Tibial nerve (tissue), 4 donors: Measurements from ENCODE around the gene B3GAT3. TPM values are rescaled to one million over a fixed set of nuclear protein-coding genes. Genes with fewer than 3 reads are reported as not detected.

Experiments used
- DNase-seq, 2 donors: peaks; one replicate each; pipeline ENCODE4 v3.0.0-alpha.2; 2019; ENCODE audit warnings: low spot score in 2 of 2
- H3K27ac ChIP-seq, 4 donors: fragments of 200-600 bp; sonication (generic) in 3 of 4; one replicate each; pipeline ENCODE4 v1.5.1; 2017 to 2019; ENCODE audit warnings: mild to moderate bottlenecking in 1 of 4
- H3K27me3 ChIP-seq, 2 donors: fragments of 200-600 bp; sonication (generic) in 1 of 2; one replicate each; pipeline versions ENCODE4 v1.5.1 to v1.6.0; 2017 to 2019
- H3K36me3 ChIP-seq, 3 donors: fragments of 200-600 bp; sonication (generic); one replicate each; pipeline ENCODE4 v1.5.1; 2018 to 2019
- H3K4me1 ChIP-seq, 4 donors: fragments of 200-600 bp; sonication (generic) in 3 of 4; one replicate each; pipeline ENCODE4 v1.5.1; 2017 to 2019
- H3K4me3 ChIP-seq, 4 donors: fragments of 200-600 bp; sonication (generic) in 3 of 4; one replicate each; pipeline ENCODE4 v1.5.1; 2017 to 2019; ENCODE audit warnings: mild to moderate bottlenecking in 1 of 4, moderate library complexity in 1 of 4
- H3K9me3 ChIP-seq, 4 donors: fragments of 200-600 bp; sonication (generic) in 3 of 4; one replicate each; pipeline ENCODE4 v1.5.1; 2017 to 2019
- CTCF ChIP-seq, 5 experiments: fragments of 200-600 bp in 3 of 5; fragments of 450-650 bp in 2 of 5; sonication (generic) in 3 of 5; IDR thresholded peaks; one replicate each; pipeline ENCODE4 v1.5.1; 2016 to 2019; ENCODE audit warnings: antibody characterized with exemption in 5 of 5, mild to moderate bottlenecking in 3 of 5, moderate library complexity in 2 of 5
- EP300 ChIP-seq, 2 donors: sonication (generic); formaldehyde crosslinking; IDR thresholded peaks; one replicate each; pipeline ENCODE4 v1.6.1; 2017; ENCODE audit warnings: antibody characterized with exemption in 2 of 2, mild to moderate bottlenecking in 1 of 2
- POLR2A ChIP-seq, 2 donors: fragments of 450-650 bp; IDR thresholded peaks; one replicate each; pipeline ENCODE4 v1.6.1; 2017; ENCODE audit warnings: antibody characterized with exemption in 2 of 2, mild to moderate bottlenecking in 2 of 2, moderate library complexity in 2 of 2
- WGBS, 2 donors: methylation state at CpG; one replicate each; pipeline ENCODE4 v1.1.5; 2018; 5-methylcytosine and 5-hydroxymethylcytosine counted together
- total RNA-seq, 4 donors: library from RNA; depleted of rRNA; stranded (reverse); fragments of >200 nt; gene quantifications; one replicate each; pipeline ENCODE4 v1.1.0, GENCODE V29; 2016

The B3GAT3 gene
- total RNA-seq: 10 to 100 TPM; 35.4 to 60.3 (median 50.7) TPM

GRCh38 chr11:62621567-62622470 lies at the start of gene B3GAT3:
TSS of gene B3GAT3 (minus strand) at chr11:62621986. CDS start at chr11:62621947, 39 bp downstream.
- Histone ChIP-seq H3K27me3 (no peaks in the 10 kb centered on the region), H3K9me3 (no peaks in the 10 kb centered on the region), H3K4me3 (peak within 1 kb of the TSS; percentile 72 to 92 (median 80)), H3K4me1 (peaks cover 0 to 28% (median 19%) of the 10 kb centered on the region in 4 donors), H3K36me3 (peaks cover 4 to 40% (median 9%) of the 10 kb centered on the region in 3 donors), H3K27ac (peak within 1 kb of the TSS; percentile 60 to 95 (median 88))
- peak; percentile 39 to 86 for TF ChIP-seq POLR2A (IDR thresholded peaks at IDR 0.05)
- TF ChIP-seq CTCF (IDR thresholded peaks at IDR 0.05): peak in 2 of 5 experiments; percentile 59 to 61
- peak; percentile 90 to 98 for TF ChIP-seq EP300 (IDR thresholded peaks at IDR 0.05)
- peak; percentile 96 for DNase-seq
- 1% methylated on average over 52 to 58 of the region's 77 CpGs for WGBS, 2 donors

- 0 to 1% methylated on average over 17 of the region's 17 CpGs for WGBS, 2 donors
- Histone ChIP-seq H3K27me3 (no peaks in the 10 kb centered on the region), H3K27ac (peak overlapping the region; percentile 72 to 93 (median 86)), H3K9me3 (no peaks in the 10 kb centered on the region), H3K4me3 (peak overlapping the region; percentile 46 to 87 (median 70)), H3K4me1 (peaks cover 0 to 67% (median 36%) of the 10 kb centered on the region in 4 donors), H3K36me3 (peaks cover 0 to 45% (median 0%) of the 10 kb centered on the region in 3 donors)
- DNase-seq: no peak
- no peak for TF ChIP-seq EP300 (IDR thresholded peaks at IDR 0.05)
- TF ChIP-seq CTCF (IDR thresholded peaks at IDR 0.05): no peak
- no peak for TF ChIP-seq POLR2A (IDR thresholded peaks at IDR 0.05)
Measured at GRCh38 chr11:62671236-62671607, 49.4 kb upstream of the B3GAT3 start.

- no peak for TF ChIP-seq CTCF (IDR thresholded peaks at IDR 0.05)
- no peak for TF ChIP-seq POLR2A (IDR thresholded peaks at IDR 0.05)
- TF ChIP-seq EP300 (IDR thresholded peaks at IDR 0.05): no peak
- peaks cover 0 to 70% (median 38%) of the 10 kb centered on the region in 4 donors for H3K4me1 ChIP-seq
- H3K4me3 ChIP-seq: no peak overlapping the region
- no peaks in the 10 kb centered on the region for H3K9me3 ChIP-seq
- no peak for DNase-seq
- WGBS, 2 donors: 73 to 76% methylated on average over 4 of the region's 4 CpGs
- H3K27me3 ChIP-seq: no peaks in the 10 kb centered on the region
- H3K36me3 ChIP-seq: peaks cover 0 to 29% (median 0%) of the 10 kb centered on the region in 3 donors
- peak overlapping the region in 2 of 4 donors; percentile 10 to 21 for H3K27ac ChIP-seq
Measured at GRCh38 chr11:62669420-62670161, 47.8 kb upstream of the B3GAT3 start.

GRCh38 chr11:62667460-62667859 lies 45.7 kb upstream of the B3GAT3 start:
- H3K4me1 ChIP-seq: peaks cover 0 to 60% (median 34%) of the 10 kb centered on the region in 4 donors
- TF ChIP-seq CTCF (IDR thresholded peaks at IDR 0.05) (no peak), EP300 (IDR thresholded peaks at IDR 0.05) (no peak), POLR2A (IDR thresholded peaks at IDR 0.05) (no peak)
- WGBS, 2 donors: 78 to 89% methylated on average over 2 of the region's 2 CpGs

More at GRCh38 chr11:62667460-62667859, 45.7 kb upstream of the B3GAT3 start:
- no peak for DNase-seq
- H3K4me3 ChIP-seq: no peak overlapping the region
- peak overlapping the region in 1 of 4 donors; percentile 93 for H3K27ac ChIP-seq
- no peaks in the 10 kb centered on the region for H3K9me3 ChIP-seq
- peaks cover 0 to 26% (median 0%) of the 10 kb centered on the region in 3 donors for H3K36me3 ChIP-seq
- H3K27me3 ChIP-seq: no peaks in the 10 kb centered on the region
